ENCODE results near the gene DBNDD2.

DNA sequence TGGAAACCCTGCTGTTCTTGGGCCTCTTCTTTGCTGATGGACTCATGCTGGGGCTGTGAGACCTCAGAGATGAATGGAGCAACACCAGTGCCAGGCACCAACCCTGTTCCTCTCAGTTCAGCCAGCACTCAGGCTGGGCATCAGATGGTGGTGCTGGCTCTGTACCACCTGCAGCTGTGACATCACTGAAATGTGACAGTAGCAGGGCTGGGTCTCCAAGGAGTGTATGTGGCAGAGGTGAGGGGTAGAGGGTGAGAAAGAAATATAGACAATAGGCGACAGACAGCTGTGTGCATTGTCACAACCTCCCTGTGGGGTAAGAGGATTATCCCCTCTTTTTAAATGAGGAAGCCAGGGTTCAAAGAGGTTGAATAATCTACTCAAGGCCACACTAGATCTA lies 29.9 kb upstream of the DBNDD2 start, which contains the start of gene TP53TG5:
- TF ChIP-seq, protein P1, sequence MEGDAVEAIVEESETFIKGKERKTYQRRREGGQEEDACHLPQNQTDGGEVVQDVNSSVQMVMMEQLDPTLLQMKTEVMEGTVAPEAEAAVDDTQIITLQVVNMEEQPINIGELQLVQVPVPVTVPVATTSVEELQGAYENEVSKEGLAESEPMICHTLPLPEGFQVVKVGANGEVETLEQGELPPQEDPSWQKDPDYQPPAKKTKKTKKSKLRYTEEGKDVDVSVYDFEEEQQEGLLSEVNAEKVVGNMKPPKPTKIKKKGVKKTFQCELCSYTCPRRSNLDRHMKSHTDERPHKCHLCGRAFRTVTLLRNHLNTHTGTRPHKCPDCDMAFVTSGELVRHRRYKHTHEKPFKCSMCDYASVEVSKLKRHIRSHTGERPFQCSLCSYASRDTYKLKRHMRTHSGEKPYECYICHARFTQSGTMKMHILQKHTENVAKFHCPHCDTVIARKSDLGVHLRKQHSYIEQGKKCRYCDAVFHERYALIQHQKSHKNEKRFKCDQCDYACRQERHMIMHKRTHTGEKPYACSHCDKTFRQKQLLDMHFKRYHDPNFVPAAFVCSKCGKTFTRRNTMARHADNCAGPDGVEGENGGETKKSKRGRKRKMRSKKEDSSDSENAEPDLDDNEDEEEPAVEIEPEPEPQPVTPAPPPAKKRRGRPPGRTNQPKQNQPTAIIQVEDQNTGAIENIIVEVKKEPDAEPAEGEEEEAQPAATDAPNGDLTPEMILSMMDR (IDR thresholded peaks at IDR 0.05), result no peak
- TF ChIP-seq EP300 (IDR thresholded peaks at IDR 0.05; ENCODE audit: low read depth), result no peak
